Stimulated activated naive CD8-positive, alpha-beta T cell treated with anti-CD3 and anti-CD28 coated beads, Interleukin-15, amount 100 ng/mL, for 72 hours (primary cell): ENCODE data around the gene MAP3K20.

Experiments used
- ATAC-seq: fragments of 150-1000 bp; cut with Tn5 transposase; 2 replicates; pipeline ENCODE4 v1.10.0; 2021; ENCODE audit warnings: mild to moderate bottlenecking, moderate library complexity
- DNase-seq, 2 donors: peaks; one replicate each; pipeline ENCODE4 v3.0.0; 2021 to 2022
- H3K27ac Mint-ChIP-seq, 2 donors: one replicate each; pipeline ENCODE4 v1.8.0; 2022; ENCODE audit warnings: mild to moderate bottlenecking in 2 of 2, mixed read lengths in 2 of 2, moderate library complexity in 2 of 2
- H3K27me3 Mint-ChIP-seq: one replicate; pipeline ENCODE4 v1.8.0; 2022; ENCODE audit warnings: mixed read lengths
- H3K4me1 Mint-ChIP-seq: one replicate; pipeline ENCODE4 v1.8.0; 2022; ENCODE audit warnings: mild to moderate bottlenecking, mixed read lengths
- H3K4me3 Mint-ChIP-seq, 2 donors: one replicate each; pipeline ENCODE4 v1.8.0; 2022; ENCODE audit warnings: mild to moderate bottlenecking in 2 of 2, mixed read lengths in 2 of 2, moderate library complexity in 1 of 2
- H3K9me3 Mint-ChIP-seq, 2 donors: one replicate each; pipeline ENCODE4 v1.8.0; 2022; ENCODE audit warnings: mixed read lengths in 2 of 2

The MAP3K20 gene

DNA sequence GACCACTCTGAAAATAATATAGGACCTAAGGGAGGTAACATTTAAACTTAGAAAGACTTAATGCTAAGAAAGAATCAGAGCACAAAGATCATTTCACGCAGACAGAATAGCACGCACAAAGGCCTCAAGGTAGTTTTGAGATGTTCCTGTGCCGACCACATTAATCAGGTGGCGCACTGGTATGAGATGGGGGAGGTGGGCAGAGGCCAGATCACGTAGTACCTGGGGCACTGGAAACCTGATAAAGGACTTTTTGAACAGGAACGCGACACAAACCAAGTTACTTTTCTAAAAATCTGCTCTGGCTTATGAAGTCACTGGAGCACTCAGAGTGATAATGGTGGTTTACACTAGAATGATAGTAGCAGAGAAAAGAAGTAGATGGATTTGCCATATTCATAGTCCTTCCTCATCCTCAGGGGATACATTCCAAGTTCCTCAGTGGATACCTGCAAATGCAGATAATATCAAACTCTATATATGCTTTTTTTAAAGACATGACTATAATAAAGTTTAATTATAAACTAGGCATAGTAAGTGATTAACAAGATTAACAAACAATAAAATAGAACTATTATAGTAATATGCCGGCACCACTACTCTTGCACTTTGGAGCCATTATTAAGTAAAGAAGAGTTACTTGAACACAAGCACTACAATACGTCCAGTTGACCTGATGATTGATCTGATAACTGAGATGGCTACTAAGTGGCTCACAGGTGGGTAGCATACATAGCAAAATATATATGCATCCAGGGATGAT lies 236.4 kb downstream of the MAP3K20 start:
- no peaks in the 10 kb centered on the region for H3K27me3 Mint-ChIP-seq
- no peak overlapping the region for H3K27ac Mint-ChIP-seq
- H3K4me1 Mint-ChIP-seq, result no peaks in the 10 kb centered on the region
- ATAC-seq, result no peak
- no peaks in the 10 kb centered on the region for H3K9me3 Mint-ChIP-seq
- DNase-seq, result no peak
- H3K4me3 Mint-ChIP-seq, result no peak overlapping the region
